Ecto neural progenitor cell (in vitro differentiated cells): ENCODE measurements around the gene C16orf54.
"Not testable (repeated sequence)": the region's sequence is repeated elsewhere in the genome, so short reads cannot be mapped to it uniquely, and the experiment has no call there.

Source experiments
- DNase-seq: peaks from one replicate; pipeline ENCODE4 v3.0.0-alpha.2; 2018; ENCODE audit warnings: low spot score

The C16orf54 gene

GRCh38 chr16:29708917-29709600, 36.7 kb downstream of the C16orf54 start:
- DNase-seq, result no peak

GRCh38 chr16:29707160-29707559, 38.6 kb downstream of the C16orf54 start:
- not testable (repeated sequence) for DNase-seq

GRCh38 chr16:29705030-29705429, 40.8 kb downstream of the C16orf54 start:
- DNase-seq, result no peak

GRCh38 chr16:29702269-29702668, 43.5 kb downstream of the C16orf54 start:
- DNase-seq, result no peak

- no peak for DNase-seq
These were observed 44.6 kb downstream of the C16orf54 start for GRCh38 chr16:29701214-29701555.

- DNase-seq, result peak; percentile 82
These were observed 45.4 kb downstream of the C16orf54 start for GRCh38 chr16:29700253-29700987.

GRCh38 chr16:29699324-29700219, 46.2 kb downstream of the C16orf54 start:
- DNase-seq, result no peak

- no peak for DNase-seq
These were observed 47.1 kb downstream of the C16orf54 start for GRCh38 chr16:29698484-29699323.

- no peak for DNase-seq
These were observed 47.7 kb downstream of the C16orf54 start for GRCh38 chr16:29698042-29698441.

- DNase-seq, result no peak
These were observed 48.4 kb downstream of the C16orf54 start for GRCh38 chr16:29697391-29697790.

GRCh38 chr16:29696881-29697331, 48.9 kb downstream of the C16orf54 start:
- DNase-seq, result no peak

- DNase-seq, result not testable (repeated sequence)
These were observed 50.1 kb downstream of the C16orf54 start for GRCh38 chr16:29695675-29696074.

GRCh38 chr16:29694384-29695195, 51.2 kb downstream of the C16orf54 start:
- DNase-seq, result no peak

- DNase-seq, result not testable (repeated sequence)
These were observed 53.2 kb downstream of the C16orf54 start for GRCh38 chr16:29692606-29693005.
